ENCODE measurements around the gene PRKD2.

PRKD2 gene

DNA sequence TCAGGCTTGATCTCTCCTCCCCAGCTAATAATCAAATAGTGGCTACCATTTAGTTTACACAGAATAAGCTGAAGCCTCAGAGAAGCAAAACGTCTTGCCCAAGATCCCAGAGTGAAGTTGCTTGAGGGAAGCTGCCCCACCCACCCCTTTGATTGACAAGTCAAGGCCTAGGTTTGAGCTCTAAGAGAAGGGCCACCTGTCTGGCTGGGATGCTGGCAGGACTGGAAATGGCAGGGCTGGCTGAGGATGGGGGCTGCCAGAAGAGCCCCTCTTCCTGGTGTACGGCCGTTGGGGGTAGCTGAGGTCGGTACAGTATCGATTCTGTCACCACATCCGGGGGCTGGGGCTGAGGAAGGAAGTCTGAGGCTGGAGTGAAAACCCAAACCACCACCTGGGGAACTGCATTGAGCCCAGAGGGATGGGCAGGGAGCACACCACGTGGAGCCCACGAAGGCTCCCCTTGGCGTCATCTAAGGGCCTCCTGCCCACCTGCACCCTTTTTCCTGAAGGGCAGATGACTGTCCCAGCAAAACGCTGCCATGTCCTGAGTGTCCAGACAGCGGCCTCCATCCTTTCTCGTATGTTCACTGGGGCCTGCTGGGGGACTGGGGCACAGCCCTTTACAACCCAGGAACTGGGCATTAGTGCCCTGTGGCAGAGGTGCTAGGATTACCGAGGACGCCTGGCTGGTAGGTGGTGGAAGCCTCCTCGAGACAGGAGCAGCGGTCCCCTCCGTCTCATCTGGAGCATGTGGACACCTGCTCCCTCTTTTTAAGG is 1.4 kb upstream of the PRKD2 start:
- H3K4me3 ChIP-seq (ENCODE audit: low read depth, low read length) = no peak overlapping the region
- DNase-seq = no peak
- no peak overlapping the region for H3K27ac ChIP-seq
- in situ Hi-C loops (cut with HindIII; ENCODE audit: low pct_ligation_motif_present, low sequenced_read_pairs) = no loop called here
- no peaks in the 10 kb centered on the region for H3K27me3 ChIP-seq (replicated peaks)
- peaks cover 46% of the 10 kb centered on the region for H3K36me3 ChIP-seq (replicated peaks)
- TF ChIP-seq, protein P1, sequence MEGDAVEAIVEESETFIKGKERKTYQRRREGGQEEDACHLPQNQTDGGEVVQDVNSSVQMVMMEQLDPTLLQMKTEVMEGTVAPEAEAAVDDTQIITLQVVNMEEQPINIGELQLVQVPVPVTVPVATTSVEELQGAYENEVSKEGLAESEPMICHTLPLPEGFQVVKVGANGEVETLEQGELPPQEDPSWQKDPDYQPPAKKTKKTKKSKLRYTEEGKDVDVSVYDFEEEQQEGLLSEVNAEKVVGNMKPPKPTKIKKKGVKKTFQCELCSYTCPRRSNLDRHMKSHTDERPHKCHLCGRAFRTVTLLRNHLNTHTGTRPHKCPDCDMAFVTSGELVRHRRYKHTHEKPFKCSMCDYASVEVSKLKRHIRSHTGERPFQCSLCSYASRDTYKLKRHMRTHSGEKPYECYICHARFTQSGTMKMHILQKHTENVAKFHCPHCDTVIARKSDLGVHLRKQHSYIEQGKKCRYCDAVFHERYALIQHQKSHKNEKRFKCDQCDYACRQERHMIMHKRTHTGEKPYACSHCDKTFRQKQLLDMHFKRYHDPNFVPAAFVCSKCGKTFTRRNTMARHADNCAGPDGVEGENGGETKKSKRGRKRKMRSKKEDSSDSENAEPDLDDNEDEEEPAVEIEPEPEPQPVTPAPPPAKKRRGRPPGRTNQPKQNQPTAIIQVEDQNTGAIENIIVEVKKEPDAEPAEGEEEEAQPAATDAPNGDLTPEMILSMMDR (IDR thresholded peaks at IDR 0.05; ENCODE audit: low read depth, low read length, missing control alignments) = no peak

DNA sequence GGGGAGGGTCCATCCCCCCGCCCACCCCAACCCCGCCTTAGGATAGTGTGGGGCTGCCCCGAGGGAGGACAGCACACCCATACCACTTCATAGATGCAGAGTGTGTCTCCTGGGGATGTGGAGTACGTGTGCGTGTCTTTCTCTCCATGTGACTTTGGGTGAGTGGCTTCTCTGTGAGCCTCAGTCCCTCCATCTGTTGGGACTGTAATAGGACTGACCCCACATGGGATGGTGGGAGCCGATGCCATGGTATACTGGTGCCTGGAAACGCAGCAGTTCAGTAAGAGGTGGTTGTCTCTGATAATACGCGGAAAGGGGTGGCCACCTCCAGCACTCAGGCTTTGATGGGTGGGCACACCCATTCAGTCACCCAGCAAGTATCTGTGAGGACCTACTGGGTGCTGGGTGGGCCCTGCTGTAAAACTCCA is 816 bp upstream of the PRKD2 start:
- no peaks in the 10 kb centered on the region for H3K27me3 ChIP-seq (replicated peaks)
- TF ChIP-seq, protein P1 (IDR thresholded peaks at IDR 0.05; ENCODE audit: low read depth, low read length, missing control alignments) = no peak
- H3K27ac ChIP-seq = no peak overlapping the region
- peaks cover 40% of the 10 kb centered on the region for H3K36me3 ChIP-seq (replicated peaks)
- in situ Hi-C loops (cut with HindIII; ENCODE audit: low pct_ligation_motif_present, low sequenced_read_pairs) = no loop called here
- DNase-seq = no peak
- H3K4me3 ChIP-seq (ENCODE audit: low read depth, low read length) = peak overlapping the region; percentile 77

DNA sequence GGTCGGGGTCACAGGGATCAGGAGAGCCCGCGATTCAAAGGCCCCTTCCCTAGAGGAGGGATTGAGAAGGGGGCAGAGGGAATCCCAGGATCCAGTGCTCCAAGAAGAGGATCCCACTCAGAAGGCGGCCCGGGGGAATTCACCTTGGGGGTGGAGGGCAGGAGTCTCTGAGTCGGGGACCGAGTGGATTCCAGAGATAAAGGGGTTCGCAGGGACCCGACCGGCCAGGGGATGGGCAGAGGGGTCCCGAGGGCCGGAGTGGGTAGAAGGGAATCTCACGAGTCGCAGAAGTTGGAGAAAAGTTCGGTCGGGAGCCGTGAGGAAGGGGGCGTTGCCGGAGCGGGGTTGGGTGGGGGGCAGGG is 261 bp downstream of the PRKD2 start:
- in situ Hi-C loops (cut with HindIII; ENCODE audit: low pct_ligation_motif_present, low sequenced_read_pairs) = no loop called here
- Histone ChIP-seq H3K27me3 (replicated peaks) (no peaks in the 10 kb centered on the region), H3K27ac (peak overlapping the region; percentile 20), H3K36me3 (replicated peaks) (peaks cover 29% of the 10 kb centered on the region), H3K4me3 (ENCODE audit: low read depth, low read length) (peak overlapping the region; percentile 77)
- DNase-seq = no peak
- TF ChIP-seq, protein P1 (IDR thresholded peaks at IDR 0.05; ENCODE audit: low read depth, low read length, missing control alignments) = no peak

DNA sequence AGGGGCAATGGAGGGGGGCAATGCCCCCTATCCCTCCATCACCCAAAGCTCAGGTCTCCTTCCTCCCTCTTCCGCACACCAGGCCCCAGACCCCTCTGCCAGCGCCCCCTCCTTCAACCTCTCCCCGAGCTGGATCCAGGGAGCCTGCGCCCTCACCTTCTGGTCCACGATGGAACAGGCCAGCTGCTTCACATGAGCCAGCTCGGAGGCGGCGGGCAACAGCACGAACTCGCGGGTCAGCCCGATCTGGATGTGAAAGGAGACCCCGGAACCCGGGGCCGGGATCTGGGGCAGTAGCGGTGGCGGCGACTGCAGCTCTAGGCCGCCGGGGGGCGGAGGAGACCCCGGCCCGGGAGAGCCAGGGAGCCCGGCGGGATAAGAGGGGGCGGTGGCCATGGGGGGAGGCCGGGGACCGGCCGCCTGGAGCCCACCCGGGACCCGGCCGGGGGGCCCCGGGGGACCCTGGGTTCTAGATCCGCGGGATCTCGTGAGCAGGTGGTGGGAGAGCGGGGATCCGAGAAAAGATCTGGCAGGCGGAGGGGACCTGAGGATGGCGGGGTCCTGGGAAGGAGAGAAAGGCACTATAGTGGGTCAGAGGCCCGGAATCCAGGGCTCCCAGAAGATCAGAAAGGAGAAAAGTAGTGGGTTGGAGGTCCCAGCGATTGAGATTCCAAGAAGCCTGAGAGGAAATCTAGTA is 791 bp downstream of the PRKD2 start:
- H3K36me3 ChIP-seq (replicated peaks) = peaks cover 25% of the 10 kb centered on the region
- no peaks in the 10 kb centered on the region for H3K27me3 ChIP-seq (replicated peaks)
- no peak for DNase-seq
- in situ Hi-C loops (cut with HindIII; ENCODE audit: low pct_ligation_motif_present, low sequenced_read_pairs) = no loop called here
- peak overlapping the region; percentile 77 for H3K4me3 ChIP-seq (ENCODE audit: low read depth, low read length)
- H3K27ac ChIP-seq = peak overlapping the region; percentile 20
- TF ChIP-seq, protein P1 (IDR thresholded peaks at IDR 0.05; ENCODE audit: low read depth, low read length, missing control alignments) = peak; percentile 11

DNA sequence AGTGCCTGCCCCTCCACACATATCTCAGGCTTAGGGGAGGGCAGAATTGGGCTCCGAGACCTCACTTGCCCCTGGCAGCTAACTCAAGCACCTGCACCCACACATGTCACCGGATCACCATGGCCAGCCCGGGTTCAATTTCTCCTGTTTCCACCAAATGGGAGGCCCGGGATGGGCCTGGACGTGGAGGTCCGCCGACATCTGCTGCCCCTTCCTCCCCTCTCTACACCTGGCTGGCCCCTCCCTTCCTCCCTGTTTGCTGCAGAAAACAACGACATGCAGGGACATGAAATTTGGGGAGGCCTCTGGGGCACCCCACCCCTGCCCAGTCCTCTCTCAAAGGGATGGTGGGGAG is 1.3 kb downstream of the PRKD2 start:
- no peak for DNase-seq
- in situ Hi-C loops (cut with HindIII; ENCODE audit: low pct_ligation_motif_present, low sequenced_read_pairs) = no loop called here
- no peaks in the 10 kb centered on the region for H3K27me3 ChIP-seq (replicated peaks)
- H3K36me3 ChIP-seq (replicated peaks) = peaks cover 20% of the 10 kb centered on the region
- no peak overlapping the region for H3K27ac ChIP-seq
- peak overlapping the region; percentile 77 for H3K4me3 ChIP-seq (ENCODE audit: low read depth, low read length)
- TF ChIP-seq, protein P1 (IDR thresholded peaks at IDR 0.05; ENCODE audit: low read depth, low read length, missing control alignments) = no peak
